Measurements from ENCODE around the gene BMP6.

The BMP6 gene

DNA sequence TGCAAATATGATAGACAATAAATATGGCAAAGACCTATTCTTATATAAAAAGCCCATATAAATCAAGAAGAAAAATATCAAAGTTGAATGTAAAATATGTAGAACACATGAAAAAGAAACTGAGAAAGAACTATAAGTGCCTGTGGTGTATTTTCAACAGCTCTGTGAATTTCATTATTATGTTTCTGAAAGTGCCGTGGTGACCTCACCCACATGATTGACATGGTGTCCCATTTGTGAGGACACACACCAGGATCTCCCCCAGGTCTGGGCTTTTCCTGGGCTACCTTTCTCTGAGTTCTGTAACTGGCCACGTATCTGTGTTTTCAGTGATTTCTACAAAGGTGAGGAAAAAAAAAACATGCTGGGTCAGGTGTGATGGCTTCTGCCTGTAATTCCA, 86.7 kb downstream of the BMP6 start:
- no peak for TF ChIP-seq CTCF (IDR thresholded peaks at IDR 0.05)

DNA sequence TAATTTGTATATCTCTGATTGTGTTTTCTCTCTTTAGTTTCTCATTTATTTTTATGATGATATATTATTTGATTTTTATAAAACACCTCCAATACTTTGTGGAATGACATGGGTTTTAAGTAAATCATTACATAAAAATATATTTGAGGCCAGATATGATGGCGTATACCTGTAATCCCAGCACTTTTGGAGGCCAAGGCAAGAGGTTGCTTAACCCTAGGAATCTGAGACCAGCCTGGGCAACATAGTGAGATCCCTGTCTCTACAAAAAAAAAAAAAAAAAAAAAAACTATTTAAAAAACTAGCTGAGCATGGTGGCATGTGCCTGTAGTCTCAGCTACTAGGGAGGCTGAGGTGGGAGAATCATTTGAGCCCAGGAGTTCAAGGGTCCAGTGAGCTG, 87.3 kb downstream of the BMP6 start:
- TF ChIP-seq CTCF (IDR thresholded peaks at IDR 0.05), result no peak

- TF ChIP-seq CTCF (IDR thresholded peaks at IDR 0.05), result no peak
Measured at GRCh38 chr6:7813704-7814103, 87.8 kb downstream of the BMP6 start.

DNA sequence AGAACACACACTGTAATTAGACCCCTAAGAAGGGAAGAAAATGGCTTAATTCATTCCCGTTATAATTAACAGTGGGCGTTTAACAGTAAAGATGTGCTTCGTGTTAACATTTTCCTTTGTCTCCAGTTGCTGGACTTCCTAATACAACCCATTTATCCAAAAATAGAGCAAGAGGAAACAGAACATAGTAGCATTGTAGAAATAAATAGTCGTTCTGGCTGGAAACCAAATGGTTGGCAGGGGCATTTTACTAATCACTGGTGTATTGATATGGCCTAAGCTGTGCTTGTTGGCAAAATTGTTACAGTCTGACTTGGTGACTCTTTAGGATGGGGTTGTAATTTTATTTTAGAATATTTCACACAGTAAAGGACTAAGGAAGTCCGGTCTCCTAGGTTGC, 89.8 kb downstream of the BMP6 start:
- TF ChIP-seq CTCF (IDR thresholded peaks at IDR 0.05), result no peak

DNA sequence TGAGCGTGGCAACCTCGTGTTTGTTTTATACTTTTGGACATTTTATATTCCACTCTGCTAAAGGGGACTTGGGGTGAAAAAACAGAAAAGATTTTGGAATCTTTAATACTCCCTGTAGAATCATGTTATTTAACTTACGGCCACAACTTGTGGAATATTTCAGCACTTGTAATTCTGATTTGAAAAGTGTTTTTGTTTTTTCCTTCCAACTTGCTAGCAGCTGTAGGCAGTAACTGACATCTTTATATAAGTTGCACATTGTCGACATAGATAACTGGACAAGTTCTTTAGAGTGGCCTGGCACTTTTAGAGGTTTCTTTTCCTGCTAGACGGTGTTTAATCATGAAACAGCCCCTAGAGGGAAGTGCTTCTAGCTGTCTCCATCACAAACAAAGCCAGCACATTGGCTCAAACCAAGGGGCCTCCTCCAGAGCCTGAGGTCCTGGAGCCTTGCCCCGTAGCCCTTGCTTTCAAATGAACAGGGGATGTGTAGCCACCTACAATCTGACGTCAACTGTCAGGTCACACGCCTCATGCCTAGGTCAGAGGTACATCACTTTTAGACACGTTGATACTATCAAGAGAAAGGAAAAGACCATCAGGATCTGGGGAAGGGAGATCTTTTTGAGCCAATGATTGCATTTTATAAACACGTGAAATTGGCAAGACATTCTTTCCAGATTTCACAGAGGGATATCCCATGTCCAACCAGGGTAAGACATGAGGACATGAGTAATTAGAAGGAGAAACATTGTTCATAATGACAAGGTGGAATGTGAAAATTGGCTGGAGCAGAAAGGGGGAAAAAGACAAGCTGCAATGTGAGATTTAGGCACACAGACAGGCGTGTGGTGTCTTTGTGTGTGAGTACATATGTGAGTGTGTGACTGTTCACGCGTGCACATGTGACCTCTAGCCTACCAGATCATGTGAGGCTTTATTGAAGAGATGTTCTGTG, 92.6 kb downstream of the BMP6 start:
- TF ChIP-seq CTCF (IDR thresholded peaks at IDR 0.05), result no peak

- TF ChIP-seq CTCF (IDR thresholded peaks at IDR 0.05), result no peak
Measured at GRCh38 chr6:7819431-7820015, 93.6 kb downstream of the BMP6 start.

- TF ChIP-seq CTCF (IDR thresholded peaks at IDR 0.05), result no peak
Measured at GRCh38 chr6:7820288-7820835, 94.5 kb downstream of the BMP6 start.

All from LNCAP (cell line).